Measurements from ENCODE around the gene GRIA3. TPM values are rescaled to one million over a fixed set of nuclear protein-coding genes. Genes with fewer than 3 reads are reported as not detected.

GRIA3 gene
- total and polyA plus RNA-seq, 10 of the 15 experiments (the other 5 are each of a cell fraction or from before 2014, with no cell fraction given), result 0.45 to 4.3 (median 2.2) TPM

DNA sequence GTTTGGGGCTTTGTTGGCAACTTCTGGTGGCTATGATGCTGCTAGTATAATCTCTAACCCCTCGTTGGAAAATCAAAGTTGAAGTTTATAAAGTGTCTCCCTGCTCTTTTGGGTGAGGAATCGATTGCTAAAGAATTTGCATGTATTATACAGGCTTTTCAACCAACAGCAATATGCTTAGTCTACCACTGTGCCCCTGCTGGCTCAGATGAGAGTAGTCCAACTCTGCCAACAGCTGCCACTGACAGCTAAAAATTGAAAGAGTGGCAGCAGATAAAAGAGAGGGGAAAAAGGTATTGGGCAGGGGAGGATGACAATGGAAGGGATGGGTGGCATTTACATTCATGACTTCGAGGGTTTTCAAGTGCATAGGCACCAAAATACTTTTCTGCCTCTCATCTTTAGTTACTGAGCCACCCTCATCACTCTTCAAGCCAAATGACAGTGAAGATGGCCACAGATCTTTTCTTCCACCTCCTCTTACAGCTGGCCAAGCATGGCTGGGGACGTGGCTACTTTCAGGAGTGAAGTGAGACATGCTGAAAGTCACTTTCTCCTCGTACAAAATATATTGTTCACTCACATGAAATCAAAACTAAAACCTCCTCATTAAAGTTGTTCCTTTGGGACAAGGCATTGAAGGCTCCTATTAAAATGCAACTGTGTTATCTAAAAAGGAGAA, 2.7 kb upstream of the GRIA3 start:
- no peaks in the 10 kb centered on the region for H3K9me3 ChIP-seq (replicated peaks; ENCODE audit: control insufficient read depth, insufficient read depth, low read length)
- no peak overlapping the region for H3K27ac ChIP-seq (ENCODE audit: control insufficient read depth, insufficient read depth)
- H3K4me1 ChIP-seq (ENCODE audit: control insufficient read depth, insufficient read depth, low read length), result no peaks in the 10 kb centered on the region
- intact Hi-C loops (cut with micrococcal nuclease; ENCODE audit: unreplicated experiment) (no loop called here), in situ Hi-C loops (cut with MboI) (loop anchor here (10.0 kb wide), 1 partner anchor 243 kb away; no protein-coding TSS in a partner anchor)
- ChIA-PET RAD21 (ENCODE audit: unreplicated experiment) (interaction anchor here (1.0 to 1.1 kb wide), 2 partner anchors 14 to 225 kb away, joined by 3 read pairs; no protein-coding TSS in a partner anchor), SMC1A (ENCODE audit: uncharacterized antibody, unreplicated experiment) (interaction anchor here (1.0 to 1.7 kb wide), 2 partner anchors 10 to 177 kb away, joined by 4 to 5 read pairs; no protein-coding TSS in a partner anchor), CTCF (interaction anchor here (1.6 kb wide), 1 partner anchor 80 kb away, joined by 5 read pairs; no protein-coding TSS in a partner anchor), POLR2A (no interaction called here)
- H3K36me3 ChIP-seq (ENCODE audit: control insufficient read depth in 2 of 2, insufficient read depth in 2 of 2, low read length in 1 of 2), result no peaks in the 10 kb centered on the region
- FAIRE-seq (no peak), ATAC-seq (peak; percentile 77), DNase-seq (ENCODE audit: low read depth, low spot score) (no peak)
- no peak overlapping the region for H3K9ac ChIP-seq (ENCODE audit: control insufficient read depth, insufficient read depth, low read length)
- no TSS peak for BruUV-seq (replicated peaks)
- 9% methylated on average over 5 of the region's 5 CpGs for WGBS (ENCODE audit: insufficient coverage, insufficient replicate concordance, low lambda C conversion rate, missing lambda C conversion rate)
- H3K27me3 ChIP-seq (replicated peaks in 1 of 2; ENCODE audit: control insufficient read depth in 2 of 2, insufficient read depth in 2 of 2, low read length in 1 of 2), result no peaks in the 10 kb centered on the region
- peak overlapping the region; percentile 23; the same call in 1 of the 2 replicates for H2AFZ ChIP-seq (ENCODE audit: control insufficient read depth, low read depth, low read length)
- H3K4me2 ChIP-seq (ENCODE audit: control insufficient read depth, insufficient read depth), result peak overlapping the region; percentile 26; the same call in 1 of the 2 replicates
- H3K79me2 ChIP-seq (ENCODE audit: control insufficient read depth, insufficient read depth, low read length), result no peaks in the 10 kb centered on the region
- H4K20me1 ChIP-seq (ENCODE audit: control insufficient read depth, insufficient read depth), result no peaks in the 10 kb centered on the region
- H3K4me3 ChIP-seq, result no peak overlapping the region
- TF ChIP-seq, protein P1, sequence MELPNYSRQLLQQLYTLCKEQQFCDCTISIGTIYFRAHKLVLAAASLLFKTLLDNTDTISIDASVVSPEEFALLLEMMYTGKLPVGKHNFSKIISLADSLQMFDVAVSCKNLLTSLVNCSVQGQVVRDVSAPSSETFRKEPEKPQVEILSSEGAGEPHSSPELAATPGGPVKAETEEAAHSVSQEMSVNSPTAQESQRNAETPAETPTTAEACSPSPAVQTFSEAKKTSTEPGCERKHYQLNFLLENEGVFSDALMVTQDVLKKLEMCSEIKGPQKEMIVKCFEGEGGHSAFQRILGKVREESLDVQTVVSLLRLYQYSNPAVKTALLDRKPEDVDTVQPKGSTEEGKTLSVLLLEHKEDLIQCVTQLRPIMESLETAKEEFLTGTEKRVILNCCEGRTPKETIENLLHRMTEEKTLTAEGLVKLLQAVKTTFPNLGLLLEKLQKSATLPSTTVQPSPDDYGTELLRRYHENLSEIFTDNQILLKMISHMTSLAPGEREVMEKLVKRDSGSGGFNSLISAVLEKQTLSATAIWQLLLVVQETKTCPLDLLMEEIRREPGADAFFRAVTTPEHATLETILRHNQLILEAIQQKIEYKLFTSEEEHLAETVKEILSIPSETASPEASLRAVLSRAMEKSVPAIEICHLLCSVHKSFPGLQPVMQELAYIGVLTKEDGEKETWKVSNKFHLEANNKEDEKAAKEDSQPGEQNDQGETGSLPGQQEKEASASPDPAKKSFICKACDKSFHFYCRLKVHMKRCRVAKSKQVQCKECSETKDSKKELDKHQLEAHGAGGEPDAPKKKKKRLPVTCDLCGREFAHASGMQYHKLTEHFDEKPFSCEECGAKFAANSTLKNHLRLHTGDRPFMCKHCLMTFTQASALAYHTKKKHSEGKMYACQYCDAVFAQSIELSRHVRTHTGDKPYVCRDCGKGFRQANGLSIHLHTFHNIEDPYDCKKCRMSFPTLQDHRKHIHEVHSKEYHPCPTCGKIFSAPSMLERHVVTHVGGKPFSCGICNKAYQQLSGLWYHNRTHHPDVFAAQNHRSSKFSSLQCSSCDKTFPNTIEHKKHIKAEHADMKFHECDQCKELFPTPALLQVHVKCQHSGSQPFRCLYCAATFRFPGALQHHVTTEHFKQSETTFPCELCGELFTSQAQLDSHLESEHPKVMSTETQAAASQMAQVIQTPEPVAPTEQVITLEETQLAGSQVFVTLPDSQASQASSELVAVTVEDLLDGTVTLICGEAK (IDR thresholded peaks at IDR 0.05; ENCODE audit: borderline replicate concordance), result no peak
- TF ChIP-seq NR2C2 (IDR thresholded peaks at IDR 0.05; ENCODE audit: borderline replicate concordance, control insufficient read depth, insufficient read length, low read depth) (no peak), GABPA (IDR thresholded peaks at IDR 0.05; ENCODE audit: low read depth) (no peak), ELK1 (IDR thresholded peaks at IDR 0.05; ENCODE audit: low read depth, low read length) (no peak)
- TF ChIP-seq, protein P2, sequence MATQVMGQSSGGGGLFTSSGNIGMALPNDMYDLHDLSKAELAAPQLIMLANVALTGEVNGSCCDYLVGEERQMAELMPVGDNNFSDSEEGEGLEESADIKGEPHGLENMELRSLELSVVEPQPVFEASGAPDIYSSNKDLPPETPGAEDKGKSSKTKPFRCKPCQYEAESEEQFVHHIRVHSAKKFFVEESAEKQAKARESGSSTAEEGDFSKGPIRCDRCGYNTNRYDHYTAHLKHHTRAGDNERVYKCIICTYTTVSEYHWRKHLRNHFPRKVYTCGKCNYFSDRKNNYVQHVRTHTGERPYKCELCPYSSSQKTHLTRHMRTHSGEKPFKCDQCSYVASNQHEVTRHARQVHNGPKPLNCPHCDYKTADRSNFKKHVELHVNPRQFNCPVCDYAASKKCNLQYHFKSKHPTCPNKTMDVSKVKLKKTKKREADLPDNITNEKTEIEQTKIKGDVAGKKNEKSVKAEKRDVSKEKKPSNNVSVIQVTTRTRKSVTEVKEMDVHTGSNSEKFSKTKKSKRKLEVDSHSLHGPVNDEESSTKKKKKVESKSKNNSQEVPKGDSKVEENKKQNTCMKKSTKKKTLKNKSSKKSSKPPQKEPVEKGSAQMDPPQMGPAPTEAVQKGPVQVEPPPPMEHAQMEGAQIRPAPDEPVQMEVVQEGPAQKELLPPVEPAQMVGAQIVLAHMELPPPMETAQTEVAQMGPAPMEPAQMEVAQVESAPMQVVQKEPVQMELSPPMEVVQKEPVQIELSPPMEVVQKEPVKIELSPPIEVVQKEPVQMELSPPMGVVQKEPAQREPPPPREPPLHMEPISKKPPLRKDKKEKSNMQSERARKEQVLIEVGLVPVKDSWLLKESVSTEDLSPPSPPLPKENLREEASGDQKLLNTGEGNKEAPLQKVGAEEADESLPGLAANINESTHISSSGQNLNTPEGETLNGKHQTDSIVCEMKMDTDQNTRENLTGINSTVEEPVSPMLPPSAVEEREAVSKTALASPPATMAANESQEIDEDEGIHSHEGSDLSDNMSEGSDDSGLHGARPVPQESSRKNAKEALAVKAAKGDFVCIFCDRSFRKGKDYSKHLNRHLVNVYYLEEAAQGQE (IDR thresholded peaks at IDR 0.05; ENCODE audit: low read depth, low read length), result no peak
- TF ChIP-seq, protein P3, sequence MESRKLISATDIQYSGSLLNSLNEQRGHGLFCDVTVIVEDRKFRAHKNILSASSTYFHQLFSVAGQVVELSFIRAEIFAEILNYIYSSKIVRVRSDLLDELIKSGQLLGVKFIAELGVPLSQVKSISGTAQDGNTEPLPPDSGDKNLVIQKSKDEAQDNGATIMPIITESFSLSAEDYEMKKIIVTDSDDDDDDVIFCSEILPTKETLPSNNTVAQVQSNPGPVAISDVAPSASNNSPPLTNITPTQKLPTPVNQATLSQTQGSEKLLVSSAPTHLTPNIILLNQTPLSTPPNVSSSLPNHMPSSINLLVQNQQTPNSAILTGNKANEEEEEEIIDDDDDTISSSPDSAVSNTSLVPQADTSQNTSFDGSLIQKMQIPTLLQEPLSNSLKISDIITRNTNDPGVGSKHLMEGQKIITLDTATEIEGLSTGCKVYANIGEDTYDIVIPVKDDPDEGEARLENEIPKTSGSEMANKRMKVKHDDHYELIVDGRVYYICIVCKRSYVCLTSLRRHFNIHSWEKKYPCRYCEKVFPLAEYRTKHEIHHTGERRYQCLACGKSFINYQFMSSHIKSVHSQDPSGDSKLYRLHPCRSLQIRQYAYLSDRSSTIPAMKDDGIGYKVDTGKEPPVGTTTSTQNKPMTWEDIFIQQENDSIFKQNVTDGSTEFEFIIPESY (IDR thresholded peaks at IDR 0.05), result no peak
